Measurements from ENCODE around the gene RASGRP3. TPM values are rescaled to one million over a fixed set of nuclear protein-coding genes. Genes with fewer than 3 reads are reported as not detected.

The RASGRP3 gene
- total RNA-seq, 1 donor from 2014 or later, result 487 TPM

DNA sequence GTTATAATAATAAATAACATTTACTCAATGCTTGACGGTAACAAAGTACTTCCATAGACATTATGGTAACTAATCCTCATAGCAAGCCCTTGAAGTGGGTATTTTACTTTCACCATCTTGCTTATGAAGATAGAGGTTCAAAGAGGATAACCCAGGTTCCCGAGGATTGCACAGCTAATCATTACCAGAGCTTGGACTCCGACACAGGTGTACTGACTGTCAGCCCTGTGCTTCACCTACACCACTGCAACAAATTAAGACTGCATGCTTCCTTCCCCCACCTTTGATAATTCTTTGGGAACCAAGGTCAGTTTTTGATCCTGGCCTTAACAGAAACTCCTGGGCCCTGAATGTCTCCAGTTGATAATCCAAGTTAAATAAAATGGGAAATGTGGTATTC is 73.8 kb downstream of the RASGRP3 start:
- H3K27ac Mint-ChIP-seq (ENCODE audit: unreplicated experiment), result peak overlapping the region; percentile 75
- peaks cover 71% of the 10 kb centered on the region for H3K36me3 Mint-ChIP-seq (ENCODE audit: low read depth, unreplicated experiment)
- peaks cover 43% of the 10 kb centered on the region for H3K4me1 Mint-ChIP-seq (ENCODE audit: unreplicated experiment)
- H3K4me3 Mint-ChIP-seq (ENCODE audit: unreplicated experiment), result peak overlapping the region; percentile 80
- TF ChIP-seq, protein P1, sequence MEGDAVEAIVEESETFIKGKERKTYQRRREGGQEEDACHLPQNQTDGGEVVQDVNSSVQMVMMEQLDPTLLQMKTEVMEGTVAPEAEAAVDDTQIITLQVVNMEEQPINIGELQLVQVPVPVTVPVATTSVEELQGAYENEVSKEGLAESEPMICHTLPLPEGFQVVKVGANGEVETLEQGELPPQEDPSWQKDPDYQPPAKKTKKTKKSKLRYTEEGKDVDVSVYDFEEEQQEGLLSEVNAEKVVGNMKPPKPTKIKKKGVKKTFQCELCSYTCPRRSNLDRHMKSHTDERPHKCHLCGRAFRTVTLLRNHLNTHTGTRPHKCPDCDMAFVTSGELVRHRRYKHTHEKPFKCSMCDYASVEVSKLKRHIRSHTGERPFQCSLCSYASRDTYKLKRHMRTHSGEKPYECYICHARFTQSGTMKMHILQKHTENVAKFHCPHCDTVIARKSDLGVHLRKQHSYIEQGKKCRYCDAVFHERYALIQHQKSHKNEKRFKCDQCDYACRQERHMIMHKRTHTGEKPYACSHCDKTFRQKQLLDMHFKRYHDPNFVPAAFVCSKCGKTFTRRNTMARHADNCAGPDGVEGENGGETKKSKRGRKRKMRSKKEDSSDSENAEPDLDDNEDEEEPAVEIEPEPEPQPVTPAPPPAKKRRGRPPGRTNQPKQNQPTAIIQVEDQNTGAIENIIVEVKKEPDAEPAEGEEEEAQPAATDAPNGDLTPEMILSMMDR (IDR thresholded peaks at IDR 0.05; ENCODE audit: unreplicated experiment), result no peak
- no peaks in the 10 kb centered on the region for H3K9me3 Mint-ChIP-seq (ENCODE audit: unreplicated experiment)
- peaks cover 13% of the 10 kb centered on the region for H3K27me3 Mint-ChIP-seq (ENCODE audit: unreplicated experiment)
- no peak for DNase-seq (ENCODE audit: low spot score)

DNA sequence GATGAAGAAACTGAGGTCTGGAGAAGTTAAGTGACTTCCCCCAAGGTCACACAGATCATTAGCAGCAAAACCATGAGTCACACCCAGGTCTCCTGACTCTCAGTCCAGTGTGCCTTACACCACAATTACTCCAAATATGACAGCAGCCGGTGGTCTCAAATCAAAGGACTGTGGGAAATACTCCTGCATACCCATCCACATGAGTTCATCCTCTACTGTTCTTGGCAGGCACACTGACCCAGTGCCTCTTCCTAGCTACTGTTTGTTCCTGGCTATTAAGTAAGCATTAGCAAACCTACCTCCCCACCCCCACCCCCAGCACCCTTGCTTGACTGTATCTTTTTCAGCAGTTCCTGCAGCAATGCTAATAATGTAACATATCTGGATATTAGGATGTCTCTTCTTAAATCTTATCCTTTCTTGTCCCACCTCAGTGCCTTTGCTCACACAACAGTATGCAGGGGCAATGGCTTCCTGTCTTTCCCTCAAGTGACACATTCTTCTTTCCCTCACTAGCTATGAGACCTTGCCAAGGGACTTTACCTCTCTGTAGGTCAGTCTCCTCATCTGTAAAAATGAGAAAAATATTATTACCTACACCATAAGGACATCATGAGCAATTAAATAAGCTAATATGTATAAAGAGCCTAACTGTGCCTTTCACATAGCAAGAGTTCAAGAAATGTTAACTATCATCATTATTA is 76.5 kb downstream of the RASGRP3 start:
- Mint-ChIP-seq H3K36me3 (ENCODE audit: low read depth, unreplicated experiment) (peaks cover 61% of the 10 kb centered on the region), H3K27me3 (ENCODE audit: unreplicated experiment) (peaks cover 16% of the 10 kb centered on the region), H3K9me3 (ENCODE audit: unreplicated experiment) (no peaks in the 10 kb centered on the region), H3K27ac (ENCODE audit: unreplicated experiment) (peak overlapping the region; percentile 97), H3K4me1 (ENCODE audit: unreplicated experiment) (peaks cover 55% of the 10 kb centered on the region), H3K4me3 (ENCODE audit: unreplicated experiment) (peak overlapping the region; percentile 73)
- TF ChIP-seq, protein P1 (IDR thresholded peaks at IDR 0.05; ENCODE audit: unreplicated experiment), result no peak
- DNase-seq (ENCODE audit: low spot score), result no peak

DNA sequence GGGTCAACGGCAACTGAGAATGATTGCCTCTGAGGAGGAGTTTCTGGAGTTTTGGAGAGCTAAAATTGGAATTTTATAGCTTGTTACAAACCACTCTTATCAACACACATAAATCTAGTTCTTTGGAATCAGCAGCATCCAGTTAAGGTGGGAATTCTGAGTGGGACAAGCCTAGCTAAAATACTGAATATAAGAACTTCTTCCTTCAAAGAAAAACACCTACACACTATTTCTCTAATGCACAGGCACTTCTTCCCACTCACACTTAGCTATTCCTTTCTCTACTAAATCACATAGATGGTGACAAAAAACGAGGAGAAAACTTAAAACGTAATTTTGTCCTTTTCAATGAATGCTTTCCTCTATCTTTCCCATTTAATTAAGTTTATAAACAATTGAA is 79.2 kb downstream of the RASGRP3 start:
- no peak for DNase-seq (ENCODE audit: low spot score)
- H3K27ac Mint-ChIP-seq (ENCODE audit: unreplicated experiment), result peak overlapping the region; percentile 97
- TF ChIP-seq, protein P1 (IDR thresholded peaks at IDR 0.05; ENCODE audit: unreplicated experiment), result no peak

DNA sequence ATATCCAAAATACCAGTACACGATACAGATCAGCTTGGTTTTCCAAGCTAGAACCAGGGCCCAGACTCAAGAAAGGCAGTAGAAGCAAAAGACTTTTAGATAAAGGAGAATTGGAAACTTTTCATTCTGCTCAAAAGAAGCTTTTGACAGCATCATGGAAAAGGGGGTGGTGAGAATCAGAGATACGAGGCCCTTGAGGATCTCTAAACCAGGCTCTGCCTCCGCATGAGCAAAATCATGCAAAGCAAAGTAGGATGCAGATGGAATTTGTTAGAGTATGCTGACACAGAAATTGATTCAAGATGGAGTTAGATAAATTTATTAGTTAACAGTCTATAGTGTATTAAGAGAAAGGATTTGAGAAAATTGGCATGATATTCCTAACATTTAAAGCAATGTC is 82.9 kb downstream of the RASGRP3 start:
- H3K36me3 Mint-ChIP-seq (ENCODE audit: low read depth, unreplicated experiment), result peaks cover 65% of the 10 kb centered on the region
- peaks cover 49% of the 10 kb centered on the region for H3K4me1 Mint-ChIP-seq (ENCODE audit: unreplicated experiment)
- no peaks in the 10 kb centered on the region for H3K9me3 Mint-ChIP-seq (ENCODE audit: unreplicated experiment)
- DNase-seq (ENCODE audit: low spot score), result no peak
- TF ChIP-seq, protein P1 (IDR thresholded peaks at IDR 0.05; ENCODE audit: unreplicated experiment), result no peak
- H3K4me3 Mint-ChIP-seq (ENCODE audit: unreplicated experiment), result no peak overlapping the region
- peak overlapping the region; percentile 55 for H3K27ac Mint-ChIP-seq (ENCODE audit: unreplicated experiment)
- peaks cover 7% of the 10 kb centered on the region for H3K27me3 Mint-ChIP-seq (ENCODE audit: unreplicated experiment)

More for the DNA sequence above, 79.2 kb downstream of the RASGRP3 start:
- Mint-ChIP-seq H3K27me3 (ENCODE audit: unreplicated experiment) (peaks cover 13% of the 10 kb centered on the region), H3K36me3 (ENCODE audit: low read depth, unreplicated experiment) (peaks cover 69% of the 10 kb centered on the region), H3K9me3 (ENCODE audit: unreplicated experiment) (no peaks in the 10 kb centered on the region), H3K4me1 (ENCODE audit: unreplicated experiment) (peaks cover 69% of the 10 kb centered on the region), H3K4me3 (ENCODE audit: unreplicated experiment) (peak overlapping the region; percentile 66)

DNA sequence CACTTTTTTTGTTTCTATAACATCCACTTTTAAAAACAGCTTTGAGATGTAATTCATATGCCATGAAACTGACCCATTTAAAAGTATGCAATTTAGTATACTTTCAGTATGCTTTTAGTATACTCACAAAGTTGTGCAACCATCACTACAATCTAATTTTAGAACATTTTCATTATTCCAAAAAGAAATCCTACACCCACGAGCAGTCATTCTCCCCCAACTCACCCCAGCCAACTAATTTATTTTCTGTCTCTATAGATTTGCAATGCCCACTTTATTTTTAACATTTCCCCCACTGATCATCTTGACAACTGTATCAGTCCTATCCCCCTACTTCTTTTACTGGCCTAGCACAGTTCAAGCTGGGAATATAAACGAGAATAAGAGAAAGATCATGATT is 83.6 kb downstream of the RASGRP3 start:
- Mint-ChIP-seq H3K36me3 (ENCODE audit: low read depth, unreplicated experiment) (peaks cover 65% of the 10 kb centered on the region), H3K4me3 (ENCODE audit: unreplicated experiment) (peak overlapping the region; percentile 74), H3K27ac (ENCODE audit: unreplicated experiment) (peak overlapping the region; percentile 34), H3K4me1 (ENCODE audit: unreplicated experiment) (peaks cover 43% of the 10 kb centered on the region), H3K9me3 (ENCODE audit: unreplicated experiment) (no peaks in the 10 kb centered on the region), H3K27me3 (ENCODE audit: unreplicated experiment) (peaks cover 7% of the 10 kb centered on the region)
- TF ChIP-seq, protein P1 (IDR thresholded peaks at IDR 0.05; ENCODE audit: unreplicated experiment), result no peak
- DNase-seq (ENCODE audit: low spot score), result no peak

Data from endothelial cell (in vitro differentiated cells).